ENCODE results near the gene XPR1. TPM values are rescaled to one million over a fixed set of nuclear protein-coding genes. Genes with fewer than 3 reads are reported as not detected.

The XPR1 gene
- total RNA-seq, 1 experiment from 2014 or later: 19.9 TPM

DNA sequence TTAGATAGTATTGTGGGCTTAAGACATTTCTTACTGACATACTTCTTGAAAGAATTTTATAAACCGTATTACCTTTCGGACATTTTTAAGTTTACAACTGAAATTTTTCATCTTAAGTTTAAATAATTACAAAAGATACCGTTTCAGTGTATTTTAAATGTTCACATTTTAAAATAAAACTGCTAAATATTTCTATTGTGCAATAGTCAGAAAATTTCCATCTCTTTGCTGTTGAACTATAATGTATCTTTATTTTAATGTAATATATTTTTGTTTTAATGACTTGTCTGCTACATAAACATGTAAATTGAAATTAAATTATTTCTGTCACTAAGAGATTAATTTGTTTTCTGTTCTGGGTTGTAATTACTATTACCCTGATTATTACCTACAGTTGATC, 206.7 kb downstream of the XPR1 start:
- no peak for DNase-seq (ENCODE audit: low read depth, low spot score)
- no peak overlapping the region for H3K4me3 ChIP-seq (replicated peaks in 1 of 2; ENCODE audit: low read depth in 1 of 2, low read length in 2 of 2)
- H4K20me1 ChIP-seq (ENCODE audit: insufficient read depth): no peaks in the 10 kb centered on the region
- H3K4me1 ChIP-seq (ENCODE audit: control insufficient read depth in 1 of 2, insufficient read depth in 2 of 2, low read length in 2 of 2): no peaks in the 10 kb centered on the region
- no peaks in the 10 kb centered on the region for H3K36me3 ChIP-seq (ENCODE audit: control insufficient read depth in 1 of 2, insufficient read depth in 2 of 2, low read length in 2 of 2)
- no peak overlapping the region for H3K4me2 ChIP-seq (ENCODE audit: low read length)
- H3K9ac ChIP-seq (ENCODE audit: low read length): no peak overlapping the region
- H3K9me3 ChIP-seq (ENCODE audit: control insufficient read depth in 1 of 2, insufficient read depth in 1 of 2, low read depth in 1 of 2, low read length in 2 of 2): no peaks in the 10 kb centered on the region
- H3K27ac ChIP-seq (ENCODE audit: low read depth, low read length): no peak overlapping the region
- no peak for ATAC-seq
- CTCF ChIA-PET: no interaction called here
- H3K9me2 ChIP-seq (ENCODE audit: insufficient read depth): no peaks in the 10 kb centered on the region
- no peaks in the 10 kb centered on the region for H3K79me2 ChIP-seq (ENCODE audit: insufficient read depth, low read length)
- H2AFZ ChIP-seq (ENCODE audit: low read depth, low read length, poor library complexity, severe bottlenecking): no peak overlapping the region
- RAD21 ChIA-PET (ENCODE audit: low non-redundant PET in 1 of 2, low total read pairs in 2 of 2, uncharacterized antibody in 2 of 2, unreplicated experiment in 2 of 2): no interaction called here
- POLR2A ChIA-PET: no interaction called here
- no peaks in the 10 kb centered on the region for H3K27me3 ChIP-seq (ENCODE audit: insufficient read depth, low read length)
- intact Hi-C loops (cut with micrococcal nuclease): no loop called here
- BruUV-seq (replicated peaks): no TSS peak
- TF ChIP-seq POLR2A (IDR thresholded peaks at IDR 0.05; ENCODE audit: borderline replicate concordance, extremely low read depth, insufficient read depth, insufficient read length): no peak
- no peak for TF ChIP-seq FOSL1 (IDR thresholded peaks at IDR 0.05; ENCODE audit: low read depth)
- TF ChIP-seq, protein P1, sequence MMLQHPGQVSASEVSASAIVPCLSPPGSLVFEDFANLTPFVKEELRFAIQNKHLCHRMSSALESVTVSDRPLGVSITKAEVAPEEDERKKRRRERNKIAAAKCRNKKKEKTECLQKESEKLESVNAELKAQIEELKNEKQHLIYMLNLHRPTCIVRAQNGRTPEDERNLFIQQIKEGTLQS (IDR thresholded peaks at IDR 0.05): no peak
- TF ChIP-seq, protein P2, sequence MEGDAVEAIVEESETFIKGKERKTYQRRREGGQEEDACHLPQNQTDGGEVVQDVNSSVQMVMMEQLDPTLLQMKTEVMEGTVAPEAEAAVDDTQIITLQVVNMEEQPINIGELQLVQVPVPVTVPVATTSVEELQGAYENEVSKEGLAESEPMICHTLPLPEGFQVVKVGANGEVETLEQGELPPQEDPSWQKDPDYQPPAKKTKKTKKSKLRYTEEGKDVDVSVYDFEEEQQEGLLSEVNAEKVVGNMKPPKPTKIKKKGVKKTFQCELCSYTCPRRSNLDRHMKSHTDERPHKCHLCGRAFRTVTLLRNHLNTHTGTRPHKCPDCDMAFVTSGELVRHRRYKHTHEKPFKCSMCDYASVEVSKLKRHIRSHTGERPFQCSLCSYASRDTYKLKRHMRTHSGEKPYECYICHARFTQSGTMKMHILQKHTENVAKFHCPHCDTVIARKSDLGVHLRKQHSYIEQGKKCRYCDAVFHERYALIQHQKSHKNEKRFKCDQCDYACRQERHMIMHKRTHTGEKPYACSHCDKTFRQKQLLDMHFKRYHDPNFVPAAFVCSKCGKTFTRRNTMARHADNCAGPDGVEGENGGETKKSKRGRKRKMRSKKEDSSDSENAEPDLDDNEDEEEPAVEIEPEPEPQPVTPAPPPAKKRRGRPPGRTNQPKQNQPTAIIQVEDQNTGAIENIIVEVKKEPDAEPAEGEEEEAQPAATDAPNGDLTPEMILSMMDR (IDR thresholded peaks at IDR 0.05 in 2 of 3, conservative IDR thresholded peaks at IDR 0.05 in 1 of 3; ENCODE audit: borderline replicate concordance in 1 of 3, insufficient read depth in 1 of 3, low read depth in 2 of 3, low read length in 2 of 3): no peak
- TF ChIP-seq SRF (IDR thresholded peaks at IDR 0.05; ENCODE audit: low read depth): no peak
- TF ChIP-seq SIN3A (IDR thresholded peaks at IDR 0.05; ENCODE audit: low read depth): no peak
- TF ChIP-seq, protein P3, sequence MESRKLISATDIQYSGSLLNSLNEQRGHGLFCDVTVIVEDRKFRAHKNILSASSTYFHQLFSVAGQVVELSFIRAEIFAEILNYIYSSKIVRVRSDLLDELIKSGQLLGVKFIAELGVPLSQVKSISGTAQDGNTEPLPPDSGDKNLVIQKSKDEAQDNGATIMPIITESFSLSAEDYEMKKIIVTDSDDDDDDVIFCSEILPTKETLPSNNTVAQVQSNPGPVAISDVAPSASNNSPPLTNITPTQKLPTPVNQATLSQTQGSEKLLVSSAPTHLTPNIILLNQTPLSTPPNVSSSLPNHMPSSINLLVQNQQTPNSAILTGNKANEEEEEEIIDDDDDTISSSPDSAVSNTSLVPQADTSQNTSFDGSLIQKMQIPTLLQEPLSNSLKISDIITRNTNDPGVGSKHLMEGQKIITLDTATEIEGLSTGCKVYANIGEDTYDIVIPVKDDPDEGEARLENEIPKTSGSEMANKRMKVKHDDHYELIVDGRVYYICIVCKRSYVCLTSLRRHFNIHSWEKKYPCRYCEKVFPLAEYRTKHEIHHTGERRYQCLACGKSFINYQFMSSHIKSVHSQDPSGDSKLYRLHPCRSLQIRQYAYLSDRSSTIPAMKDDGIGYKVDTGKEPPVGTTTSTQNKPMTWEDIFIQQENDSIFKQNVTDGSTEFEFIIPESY (IDR thresholded peaks at IDR 0.05; ENCODE audit: extremely low read depth, insufficient replicate concordance, low read length): no peak
- no peak for TF ChIP-seq EGR1 (IDR thresholded peaks at IDR 0.05; ENCODE audit: low read depth)
- TF ChIP-seq YY1 (IDR thresholded peaks at IDR 0.05; ENCODE audit: extremely low read depth, insufficient replicate concordance, low read depth, low read length): no peak
- no peak for TF ChIP-seq CEBPB (IDR thresholded peaks at IDR 0.05; ENCODE audit: low read depth)
- TF ChIP-seq ZFX (IDR thresholded peaks at IDR 0.05): no peak
- TF ChIP-seq TCF7L2 (IDR thresholded peaks at IDR 0.05; ENCODE audit: borderline replicate concordance, extremely low read depth, insufficient read depth, insufficient read length): no peak
- no peak for TF ChIP-seq CBX3 (IDR thresholded peaks at IDR 0.05; ENCODE audit: low read depth)
- no peak for TF ChIP-seq EZH2 (IDR thresholded peaks at IDR 0.05)
- TF ChIP-seq SP1 (IDR thresholded peaks at IDR 0.05; ENCODE audit: low read depth): no peak
- no peak for TF ChIP-seq JUND (IDR thresholded peaks at IDR 0.05)
- TF ChIP-seq EZH2phosphoT487 (IDR thresholded peaks at IDR 0.05; ENCODE audit: borderline replicate concordance): no peak
- no peak for TF ChIP-seq RAD21 (IDR thresholded peaks at IDR 0.05; ENCODE audit: low read depth)

Measured in HCT116 (cell line).